NCI-H1105 treated with DMSO at 0.1 percent for 48 hours (cell line): Measurements from ENCODE around the gene TREH.
A peak's percentile ranks its signal among the peaks of the same experiment; 100 is the strongest.

ENCODE experiments used
- DNase-seq: peaks from one replicate; lab custom pipeline; 2025; lab: John Stamatoyannopoulos, UW

TREH gene

DNA sequence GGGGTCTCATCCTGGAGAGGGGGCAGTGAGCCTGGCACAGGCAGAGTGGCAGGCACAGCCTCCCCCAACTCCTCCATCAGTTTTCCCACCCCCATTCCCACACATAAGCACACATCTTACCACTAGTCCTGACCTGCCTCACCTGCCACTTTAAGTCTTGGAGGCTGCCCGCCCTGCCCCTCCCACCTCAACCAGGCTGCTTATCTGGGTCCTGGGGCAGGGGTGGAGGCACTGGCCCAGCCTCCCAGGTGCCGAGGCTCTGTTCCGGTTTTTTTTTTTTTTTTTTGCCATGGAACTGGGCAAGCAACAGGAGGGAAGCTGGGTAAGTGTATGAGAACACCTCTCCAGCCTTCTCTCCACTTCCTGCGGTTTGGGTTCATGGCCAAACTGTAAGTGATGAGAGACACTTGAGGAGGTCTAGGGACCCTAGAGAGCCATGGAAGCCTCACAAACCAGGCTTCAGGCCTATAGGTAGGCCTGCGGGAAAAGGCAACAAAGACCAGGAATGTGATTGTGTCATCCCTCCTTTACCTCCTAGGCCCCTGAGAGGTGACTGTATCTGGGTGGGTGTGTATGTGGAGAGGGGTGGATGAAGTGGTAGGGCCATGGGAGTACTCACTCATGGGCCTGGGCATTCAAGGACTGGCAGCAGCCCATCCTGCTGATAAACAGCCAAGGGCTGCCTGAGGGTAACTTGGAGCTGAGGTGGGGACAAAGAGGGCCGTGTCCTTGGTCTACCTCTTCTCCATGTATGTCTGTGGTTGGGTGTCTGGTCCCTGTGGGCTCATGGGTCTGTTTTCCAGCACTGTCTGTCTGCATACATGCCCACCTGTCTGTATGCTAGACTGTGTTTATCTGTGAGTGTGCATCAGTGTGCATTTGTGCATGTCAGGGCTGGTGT is 49.4 kb downstream of the TREH start:
- DNase-seq: no peak

GRCh38 chr11:118628861-118629549 is 50.4 kb downstream of the TREH start:
- DNase-seq: no peak

DNA sequence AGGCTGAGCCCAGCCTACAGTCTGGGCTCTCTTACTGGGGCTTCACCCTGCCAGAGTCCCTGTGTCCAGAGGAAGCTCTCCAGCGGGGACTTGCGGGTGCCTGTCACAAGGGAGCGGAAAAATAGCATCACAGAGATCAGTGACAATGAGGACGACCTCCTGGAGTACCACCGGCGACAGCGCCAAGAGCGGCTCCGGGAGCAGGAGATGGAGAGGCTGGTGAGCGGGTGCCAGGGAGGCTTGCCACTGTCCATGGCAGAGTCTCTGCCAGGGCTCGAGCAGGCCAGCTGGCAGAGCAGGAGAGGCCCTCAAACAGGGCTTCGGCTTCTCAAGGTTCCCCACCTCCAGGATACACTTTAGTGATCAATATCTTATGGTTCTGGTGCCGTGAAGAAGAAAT is 51.0 kb downstream of the TREH start:
- DNase-seq: no peak

GRCh38 chr11:118628031-118628430 is 51.4 kb downstream of the TREH start:
- DNase-seq: no peak

DNA sequence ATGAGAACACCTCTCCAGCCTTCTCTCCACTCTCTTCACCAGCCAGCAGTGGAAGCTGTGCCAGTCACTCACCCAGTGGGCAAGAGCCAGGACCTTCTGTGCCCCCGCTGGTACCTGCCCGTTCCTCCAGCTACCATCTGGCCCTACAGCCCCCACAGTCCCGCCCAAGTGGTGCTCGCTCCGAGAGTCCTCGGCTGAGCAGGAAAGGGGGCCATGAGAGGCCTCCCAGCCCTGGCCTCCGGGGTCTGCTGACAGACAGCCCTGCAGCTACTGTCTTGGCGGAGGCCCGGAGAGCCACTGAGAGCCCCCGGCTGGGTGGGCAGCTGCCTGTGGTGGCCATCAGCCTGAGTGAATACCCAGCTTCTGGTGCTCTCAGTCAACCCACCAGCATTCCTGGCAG is 51.9 kb downstream of the TREH start:
- no peak for DNase-seq

- DNase-seq: peak; percentile 70
Measured at GRCh38 chr11:118625976-118626375, 53.5 kb downstream of the TREH start.

DNA sequence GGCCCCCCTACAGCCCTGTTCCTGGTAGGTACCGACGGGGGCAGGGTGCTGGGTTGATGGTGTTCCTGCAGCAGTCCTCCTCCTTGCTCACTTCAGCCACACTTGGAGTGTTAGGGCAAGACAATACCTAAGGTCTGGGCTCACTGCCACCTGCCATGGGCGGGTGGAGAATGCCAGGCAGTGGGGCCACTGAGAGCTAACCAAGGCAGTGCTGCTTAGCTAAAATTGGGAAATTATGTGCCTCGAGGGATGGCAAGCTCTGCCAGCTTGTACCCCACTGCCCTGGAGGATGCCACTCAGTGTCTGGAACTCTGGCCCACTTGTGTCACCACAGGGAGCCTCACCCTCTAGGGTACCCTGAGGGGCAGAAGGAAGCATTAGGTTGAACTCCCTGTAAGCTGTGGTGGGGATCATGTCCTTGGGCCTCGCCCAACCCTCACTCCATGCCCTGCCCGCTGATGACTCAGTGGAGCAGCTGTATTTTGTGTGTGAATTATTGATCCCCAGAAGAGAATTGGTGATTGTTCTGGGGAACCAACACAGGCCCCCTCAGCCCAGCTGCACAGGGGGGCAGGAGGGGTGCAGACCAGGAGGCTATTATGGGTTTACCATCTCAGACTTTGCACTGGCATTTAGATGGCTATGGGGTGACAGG is 54.3 kb downstream of the TREH start:
- DNase-seq: peak; percentile 61

DNA sequence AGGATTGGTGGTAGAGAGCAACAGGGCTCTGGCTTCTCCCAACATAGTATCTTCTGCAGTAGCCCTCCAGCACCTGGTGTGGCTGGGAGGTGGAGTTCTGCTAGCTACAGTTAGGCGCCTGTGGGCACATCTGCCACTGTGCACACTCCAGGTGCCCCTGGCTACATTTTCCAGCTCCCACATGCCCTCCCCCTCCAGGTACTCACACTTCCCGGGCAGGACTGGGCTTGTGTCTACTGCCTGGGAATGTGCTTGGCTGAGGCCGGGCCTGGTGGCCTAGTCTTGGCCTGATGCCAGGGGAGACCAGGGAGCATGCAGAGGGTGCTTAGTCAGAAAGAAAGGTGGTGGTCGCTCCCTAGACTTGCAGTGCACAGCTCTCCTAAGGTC is 56.2 kb downstream of the TREH start:
- DNase-seq: peak; percentile 100

- peak; percentile 98 for DNase-seq
Measured at GRCh38 chr11:118622376-118623268, 56.8 kb downstream of the TREH start.

- no peak for DNase-seq
Measured at GRCh38 chr11:118621784-118622375, 57.6 kb downstream of the TREH start.

DNA sequence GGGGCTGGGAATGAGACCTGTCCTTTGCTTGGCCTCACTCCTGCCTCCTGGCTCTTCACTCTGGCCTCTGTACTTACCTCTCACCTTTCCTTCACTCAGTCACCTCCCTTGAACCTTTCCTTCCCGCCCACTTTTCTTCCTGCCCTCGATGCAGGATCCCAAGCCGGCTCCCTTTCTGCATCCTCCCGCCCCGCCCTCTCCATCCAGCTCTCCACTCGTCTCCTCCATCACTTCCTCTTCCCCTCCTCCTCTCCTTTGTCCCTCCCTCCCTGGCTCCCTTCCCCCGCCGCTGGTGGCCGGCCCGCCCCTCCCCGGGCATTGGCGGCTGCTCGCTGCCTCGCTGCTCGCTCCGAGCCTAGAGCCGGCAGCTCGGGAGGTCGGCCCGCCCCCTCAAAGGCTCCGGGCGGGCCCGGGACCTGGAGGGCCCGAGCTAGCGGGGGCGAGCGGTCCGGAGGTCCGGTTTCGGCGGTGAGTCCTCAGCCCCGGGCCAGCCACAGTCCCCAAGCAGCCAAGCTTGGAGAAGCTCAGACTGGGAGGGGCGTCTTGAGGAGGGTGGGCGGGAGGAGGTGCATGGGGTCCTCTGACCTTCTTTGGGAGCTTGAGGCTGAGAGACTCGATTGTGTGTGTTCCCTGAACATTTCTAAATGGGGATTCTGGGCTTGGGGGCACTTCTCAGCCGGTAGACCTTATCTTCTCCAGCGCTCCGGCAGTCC is 58.2 kb downstream of the TREH start:
- DNase-seq: peak; percentile 95

- DNase-seq: no peak
Measured at GRCh38 chr11:118620529-118621070, 58.9 kb downstream of the TREH start.

GRCh38 chr11:118619444-118620197 is 59.8 kb downstream of the TREH start:
- DNase-seq: no peak

DNA sequence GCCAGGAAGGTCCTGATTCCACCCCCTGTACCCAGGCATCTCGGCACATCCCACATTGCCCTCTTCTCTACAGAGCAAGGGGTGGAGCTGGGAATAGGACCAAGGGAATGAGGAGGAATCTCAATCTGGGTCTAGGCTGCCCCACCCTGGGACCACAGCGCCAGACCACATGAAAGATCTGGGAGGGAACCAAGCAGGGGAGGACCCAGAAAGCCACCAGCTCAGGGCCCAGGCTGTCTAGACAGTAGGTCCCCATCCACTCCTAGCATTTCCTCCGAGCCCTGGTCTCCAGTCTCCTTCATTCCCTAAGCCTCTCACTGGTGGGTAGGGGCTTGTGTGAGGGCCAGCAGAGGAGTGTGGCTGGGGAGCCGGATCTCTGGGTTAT is 60.5 kb downstream of the TREH start:
- no peak for DNase-seq

- DNase-seq: peak; percentile 72
Measured at GRCh38 chr11:118618115-118618990, 61.1 kb downstream of the TREH start.

DNA sequence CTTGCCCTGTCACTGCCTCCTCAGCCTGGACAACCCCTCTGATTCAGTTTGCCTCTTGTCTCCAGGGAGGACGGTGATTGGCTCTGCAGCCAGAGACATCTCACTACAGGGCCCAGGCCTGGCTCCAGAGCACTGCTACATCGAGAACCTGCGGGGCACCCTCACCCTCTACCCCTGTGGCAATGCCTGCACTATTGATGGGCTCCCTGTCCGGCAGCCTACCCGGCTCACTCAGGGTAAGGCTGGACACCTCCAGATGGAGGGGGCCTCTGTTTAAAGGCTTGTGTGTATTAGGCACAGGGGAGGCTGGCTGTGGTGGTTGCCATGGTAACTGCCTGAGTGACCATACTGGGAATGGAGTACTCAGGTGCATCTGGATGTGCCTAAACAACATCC is 63.5 kb downstream of the TREH start:
- no peak for DNase-seq

DNA sequence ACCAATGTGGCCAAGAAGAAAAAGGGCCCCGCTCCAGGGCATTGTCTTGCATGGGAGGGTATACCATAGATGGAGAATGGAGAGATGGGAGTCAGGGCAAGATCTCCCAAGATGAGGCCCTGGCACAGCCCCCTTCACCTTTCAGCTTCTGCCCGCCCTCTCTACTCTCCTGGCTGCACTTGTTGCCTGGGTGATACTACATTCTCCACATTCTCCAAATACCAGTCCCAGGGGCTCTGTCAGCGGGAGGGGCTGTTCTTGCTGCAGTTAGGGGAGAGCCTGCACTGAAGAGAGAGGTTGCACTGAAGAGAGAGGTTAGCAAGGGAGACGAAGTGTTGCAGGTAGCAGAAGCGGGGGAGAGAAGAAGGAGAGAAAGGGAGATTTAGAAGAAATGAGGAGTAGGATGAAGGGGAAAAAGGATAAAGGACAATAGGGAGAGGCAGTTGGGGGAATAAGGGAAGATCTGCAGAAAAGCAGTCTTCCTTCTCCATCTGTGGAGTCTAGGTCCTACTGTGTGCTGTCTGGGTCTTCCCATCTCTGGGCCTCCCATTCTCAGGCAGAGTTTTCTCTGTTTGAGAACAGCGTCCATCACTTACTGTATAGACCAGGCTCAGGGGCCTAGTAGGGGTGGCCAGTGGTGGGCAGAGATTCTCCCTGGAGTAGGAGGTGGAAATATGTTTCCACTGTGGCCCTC is 64.0 kb downstream of the TREH start:
- no peak for DNase-seq

GRCh38 chr11:118614511-118614910 is 64.9 kb downstream of the TREH start:
- no peak for DNase-seq
